Measurements from ENCODE around the gene STAM. TPM values are rescaled to one million over a fixed set of nuclear protein-coding genes. Genes with fewer than 3 reads are reported as not detected.

The STAM gene
- total RNA-seq, 1 experiment from 2014 or later, result 38.8 TPM

DNA sequence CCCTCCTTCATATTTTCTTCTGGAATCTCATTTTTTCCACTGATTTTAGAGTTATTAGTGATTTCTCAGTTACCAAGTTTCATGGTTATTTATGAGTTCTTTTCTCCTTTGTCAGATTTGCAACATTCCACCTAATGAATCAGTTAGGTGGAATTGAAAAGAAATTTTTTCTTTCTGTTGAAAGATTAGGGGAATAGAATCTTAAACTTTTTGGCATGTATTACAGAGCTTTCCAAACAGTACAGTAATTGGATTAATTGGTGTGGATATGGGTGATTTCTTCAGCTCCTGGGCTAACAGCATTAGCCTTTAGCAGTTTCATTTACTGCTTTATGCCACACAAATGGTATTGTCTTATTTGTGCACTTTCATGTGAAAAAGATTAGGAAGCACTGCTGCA lies 17.0 kb downstream of the STAM start:
- BruUV-seq (replicated peaks), result no TSS peak
- Histone ChIP-seq H3K4me1 (replicated peaks; ENCODE audit: insufficient read depth) (peaks cover 30% of the 10 kb centered on the region), H3K27ac (no peak overlapping the region), H3K79me2 (ENCODE audit: low read depth) (peaks cover 76% of the 10 kb centered on the region), H3K27me3 (ENCODE audit: insufficient read depth, low read depth) (no peaks in the 10 kb centered on the region), H3K4me3 (no peak overlapping the region), H3K9me2 (ENCODE audit: insufficient read depth) (no peaks in the 10 kb centered on the region), H3K4me2 (no peak overlapping the region), H3K9me3 (ENCODE audit: insufficient read depth, low read depth) (no peaks in the 10 kb centered on the region), H3K36me3 (ENCODE audit: low read depth) (no peaks in the 10 kb centered on the region), H4K20me1 (ENCODE audit: insufficient read depth) (no peaks in the 10 kb centered on the region), H2AFZ (no peak overlapping the region), H3F3A (ENCODE audit: insufficient read depth, low read depth) (peaks cover 12% of the 10 kb centered on the region)
- intact Hi-C loops (cut with micrococcal nuclease; ENCODE audit: unreplicated experiment), result no loop called here
- TF ChIP-seq EZH2 (IDR thresholded peaks at IDR 0.05; ENCODE audit: low read depth), result no peak
- TF ChIP-seq, protein P1, sequence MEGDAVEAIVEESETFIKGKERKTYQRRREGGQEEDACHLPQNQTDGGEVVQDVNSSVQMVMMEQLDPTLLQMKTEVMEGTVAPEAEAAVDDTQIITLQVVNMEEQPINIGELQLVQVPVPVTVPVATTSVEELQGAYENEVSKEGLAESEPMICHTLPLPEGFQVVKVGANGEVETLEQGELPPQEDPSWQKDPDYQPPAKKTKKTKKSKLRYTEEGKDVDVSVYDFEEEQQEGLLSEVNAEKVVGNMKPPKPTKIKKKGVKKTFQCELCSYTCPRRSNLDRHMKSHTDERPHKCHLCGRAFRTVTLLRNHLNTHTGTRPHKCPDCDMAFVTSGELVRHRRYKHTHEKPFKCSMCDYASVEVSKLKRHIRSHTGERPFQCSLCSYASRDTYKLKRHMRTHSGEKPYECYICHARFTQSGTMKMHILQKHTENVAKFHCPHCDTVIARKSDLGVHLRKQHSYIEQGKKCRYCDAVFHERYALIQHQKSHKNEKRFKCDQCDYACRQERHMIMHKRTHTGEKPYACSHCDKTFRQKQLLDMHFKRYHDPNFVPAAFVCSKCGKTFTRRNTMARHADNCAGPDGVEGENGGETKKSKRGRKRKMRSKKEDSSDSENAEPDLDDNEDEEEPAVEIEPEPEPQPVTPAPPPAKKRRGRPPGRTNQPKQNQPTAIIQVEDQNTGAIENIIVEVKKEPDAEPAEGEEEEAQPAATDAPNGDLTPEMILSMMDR (conservative IDR thresholded peaks at IDR 0.05), result no peak
- POLR2A ChIA-PET (ENCODE audit: unreplicated experiment), result no interaction called here
- CTCF ChIA-PET, result no interaction called here
- no peak for DNase-seq

DNA sequence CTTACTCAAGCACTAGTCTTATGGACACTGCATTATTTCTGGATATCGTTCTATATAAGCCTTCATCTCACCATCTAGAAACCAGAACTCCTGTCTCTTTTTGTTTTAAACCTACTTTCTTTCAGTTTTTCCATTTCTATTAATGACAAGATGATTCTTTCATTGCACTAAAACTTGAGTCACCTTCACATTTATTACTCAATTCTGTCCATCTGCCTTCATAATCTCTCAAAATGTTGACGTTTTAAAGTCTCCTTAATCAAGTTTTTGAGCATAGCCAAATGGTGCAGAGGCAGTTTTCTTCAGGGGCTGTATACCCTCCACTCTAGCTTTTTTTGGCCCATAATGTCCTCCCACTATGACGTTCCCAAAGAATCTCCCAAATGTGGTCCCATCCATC lies 17.6 kb downstream of the STAM start:
- Histone ChIP-seq H2AFZ (no peak overlapping the region), H3K4me3 (no peak overlapping the region), H3K27me3 (ENCODE audit: insufficient read depth, low read depth) (no peaks in the 10 kb centered on the region), H3K27ac (no peak overlapping the region), H3K9me2 (ENCODE audit: insufficient read depth) (no peaks in the 10 kb centered on the region), H3K79me2 (ENCODE audit: low read depth) (peaks cover 74% of the 10 kb centered on the region), H3K9me3 (ENCODE audit: insufficient read depth, low read depth) (no peaks in the 10 kb centered on the region), H3K36me3 (ENCODE audit: low read depth) (no peaks in the 10 kb centered on the region), H4K20me1 (ENCODE audit: insufficient read depth) (no peaks in the 10 kb centered on the region), H3K4me1 (replicated peaks; ENCODE audit: insufficient read depth) (peaks cover 26% of the 10 kb centered on the region), H3F3A (ENCODE audit: insufficient read depth, low read depth) (peaks cover 6% of the 10 kb centered on the region; the same call in 1 of the 2 replicates), H3K4me2 (no peak overlapping the region)
- ChIA-PET POLR2A (ENCODE audit: unreplicated experiment) (no interaction called here), CTCF (no interaction called here)
- BruUV-seq (replicated peaks), result no TSS peak
- no peak for DNase-seq
- TF ChIP-seq, protein P1 (conservative IDR thresholded peaks at IDR 0.05), result no peak
- no peak for TF ChIP-seq EZH2 (IDR thresholded peaks at IDR 0.05; ENCODE audit: low read depth)
- intact Hi-C loops (cut with micrococcal nuclease; ENCODE audit: unreplicated experiment), result no loop called here

DNA sequence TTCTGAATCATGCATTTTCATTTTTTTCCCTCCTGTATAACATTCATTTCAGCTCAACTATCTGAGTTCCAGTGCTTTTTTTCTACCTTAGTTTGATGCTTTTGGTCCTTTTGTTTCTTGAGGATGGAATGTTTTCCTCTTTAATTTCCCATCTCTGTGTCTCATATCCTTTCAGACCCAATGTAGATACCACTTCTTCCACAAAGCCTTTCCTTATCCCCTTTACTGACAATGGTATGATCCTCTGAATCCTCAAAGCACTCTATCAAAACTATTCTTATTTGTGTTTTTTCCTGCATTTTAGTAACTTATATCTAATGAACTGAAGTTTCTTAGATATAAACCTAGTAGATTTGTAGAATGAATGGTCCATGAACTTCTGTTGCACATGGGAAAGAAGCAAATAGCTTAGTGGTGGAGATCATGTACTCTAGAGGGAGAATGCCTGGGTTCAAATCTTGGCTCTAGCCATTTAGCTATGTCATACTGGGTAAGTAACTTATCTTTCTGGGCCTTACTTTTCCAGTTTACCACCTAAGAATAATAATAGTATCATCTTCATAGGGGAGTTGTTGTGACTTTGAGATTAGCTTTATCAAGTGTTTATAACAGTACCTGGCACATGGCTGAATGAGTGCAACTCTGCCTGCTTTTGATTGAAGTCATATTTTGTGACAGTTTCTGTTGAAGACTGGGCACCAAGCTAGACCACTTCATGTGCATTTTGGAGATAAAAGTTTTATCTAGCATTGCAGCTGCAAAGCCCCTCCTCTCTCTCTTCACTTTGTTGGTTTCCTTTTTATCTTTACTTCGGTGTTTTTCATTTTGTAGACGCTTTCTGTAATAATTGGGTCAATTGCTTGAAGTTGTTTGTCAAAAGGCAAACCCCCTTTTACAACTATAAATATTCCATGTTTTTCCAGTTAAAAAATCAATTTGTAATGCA lies 18.5 kb downstream of the STAM start:
- no peaks in the 10 kb centered on the region for H4K20me1 ChIP-seq (ENCODE audit: insufficient read depth)
- no peak overlapping the region for H3K27ac ChIP-seq
- peaks cover 74% of the 10 kb centered on the region for H3K79me2 ChIP-seq (ENCODE audit: low read depth)
- no peak overlapping the region for H3K4me3 ChIP-seq
- BruUV-seq (replicated peaks), result TSS peak; percentile 11
- H3K9me2 ChIP-seq (ENCODE audit: insufficient read depth), result no peaks in the 10 kb centered on the region
- intact Hi-C loops (cut with micrococcal nuclease; ENCODE audit: unreplicated experiment), result no loop called here
- no peaks in the 10 kb centered on the region for H3K9me3 ChIP-seq (ENCODE audit: insufficient read depth, low read depth)
- TF ChIP-seq, protein P1 (conservative IDR thresholded peaks at IDR 0.05), result no peak
- no peak for TF ChIP-seq EZH2 (IDR thresholded peaks at IDR 0.05; ENCODE audit: low read depth)
- no peaks in the 10 kb centered on the region for H3F3A ChIP-seq (ENCODE audit: insufficient read depth, low read depth)
- H3K27me3 ChIP-seq (ENCODE audit: insufficient read depth, low read depth), result no peaks in the 10 kb centered on the region
- ChIA-PET POLR2A (ENCODE audit: unreplicated experiment) (no interaction called here), CTCF (no interaction called here)
- DNase-seq, result no peak
- H3K4me2 ChIP-seq, result no peak overlapping the region
- H3K4me1 ChIP-seq (replicated peaks; ENCODE audit: insufficient read depth), result peaks cover 17% of the 10 kb centered on the region
- H3K36me3 ChIP-seq (ENCODE audit: low read depth), result no peaks in the 10 kb centered on the region
- no peak overlapping the region for H2AFZ ChIP-seq
